GM18511 (cell line): ENCODE results near the gene COL25A1.

Experiments used
- ATAC-seq: cut with Tn5 transposase; IDR thresholded peaks from one replicate; pipeline ENCODE4 v1.9.1; 2021; ENCODE audit warnings: mild to moderate bottlenecking, moderate library complexity; ENCODE audit not compliant: unreplicated experiment

COL25A1 gene

GRCh38 chr4:108831886-108832285, 470.6 kb downstream of the COL25A1 start:
- no peak for ATAC-seq

DNA sequence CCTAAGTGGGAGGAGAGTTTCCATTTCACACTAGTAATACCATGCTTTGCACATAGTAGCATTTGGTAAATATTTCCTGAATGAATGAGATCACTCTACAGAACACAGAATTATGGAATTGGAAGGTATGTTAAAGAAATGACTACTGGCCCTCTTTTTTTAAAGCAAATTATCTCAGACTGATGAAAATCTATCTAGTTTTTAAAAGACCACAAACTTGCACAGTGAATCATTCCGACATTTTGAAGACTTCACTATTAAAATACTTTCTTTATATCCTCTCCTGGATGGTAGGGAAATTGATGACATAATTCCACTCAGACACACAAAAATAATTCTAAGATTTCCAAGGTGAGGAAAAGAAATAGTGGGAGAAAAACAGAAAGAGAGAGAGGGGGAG, 471.2 kb downstream of the COL25A1 start:
- no peak for ATAC-seq

DNA sequence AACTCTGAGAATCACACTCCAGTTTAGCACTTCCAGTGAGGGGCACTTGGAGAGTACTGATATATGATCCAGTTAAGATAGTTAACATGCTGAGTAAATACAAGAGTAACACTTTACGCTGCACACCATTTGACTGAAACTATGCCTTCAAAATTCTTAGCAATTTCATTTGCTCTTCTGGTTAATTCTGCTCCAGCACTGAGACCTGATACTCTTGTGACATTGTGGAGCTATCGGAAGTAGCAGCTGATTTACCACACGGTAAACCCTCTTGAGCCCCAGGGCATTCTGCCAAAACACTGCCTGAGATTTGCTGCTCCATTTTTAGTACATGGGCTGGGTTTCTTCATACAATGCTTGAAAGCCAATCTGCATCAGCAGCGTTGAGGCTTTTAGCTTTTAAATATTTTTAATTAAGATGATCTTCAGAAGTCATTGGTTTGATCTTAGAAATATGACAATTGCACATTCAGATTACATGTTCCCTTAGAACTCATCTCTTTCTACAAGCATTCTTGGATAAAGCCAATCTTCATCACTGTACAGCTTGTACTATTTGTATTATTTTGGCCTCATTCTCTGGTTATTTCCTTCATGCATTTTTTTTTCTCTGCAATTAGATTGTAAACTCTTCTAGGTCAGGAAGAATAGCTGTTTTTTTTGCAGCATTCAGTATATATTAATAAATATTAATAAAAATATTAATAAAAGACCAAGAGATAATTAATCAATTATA, 471.8 kb downstream of the COL25A1 start:
- peak; percentile 87 for ATAC-seq

DNA sequence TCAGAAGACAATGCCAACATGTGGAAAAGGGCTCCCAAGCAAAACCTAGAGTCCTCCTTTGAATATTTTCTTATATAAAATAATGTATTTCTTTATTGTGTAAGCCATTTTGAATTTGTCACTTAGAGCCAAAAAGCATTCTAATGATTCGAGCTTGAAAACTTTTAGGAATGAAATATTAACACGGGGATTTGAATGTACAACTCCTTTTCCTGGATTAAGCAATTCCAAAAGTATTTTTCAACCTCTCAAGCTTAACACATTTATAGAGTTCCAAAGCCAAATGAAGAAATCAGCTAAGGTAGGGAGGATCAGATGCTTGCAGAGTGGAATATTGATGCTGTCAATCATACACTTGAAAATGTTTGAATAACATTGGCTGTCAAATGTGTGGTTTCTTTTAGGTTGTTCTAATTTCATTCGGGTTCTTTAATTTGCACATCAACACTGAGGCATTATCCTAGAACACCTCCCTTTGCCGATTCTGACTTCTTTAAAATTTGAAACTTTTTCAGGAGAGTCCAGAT, 472.4 kb downstream of the COL25A1 start:
- ATAC-seq, result no peak

- no peak for ATAC-seq
These were observed 473.8 kb downstream of the COL25A1 start for GRCh38 chr4:108828620-108829019.

DNA sequence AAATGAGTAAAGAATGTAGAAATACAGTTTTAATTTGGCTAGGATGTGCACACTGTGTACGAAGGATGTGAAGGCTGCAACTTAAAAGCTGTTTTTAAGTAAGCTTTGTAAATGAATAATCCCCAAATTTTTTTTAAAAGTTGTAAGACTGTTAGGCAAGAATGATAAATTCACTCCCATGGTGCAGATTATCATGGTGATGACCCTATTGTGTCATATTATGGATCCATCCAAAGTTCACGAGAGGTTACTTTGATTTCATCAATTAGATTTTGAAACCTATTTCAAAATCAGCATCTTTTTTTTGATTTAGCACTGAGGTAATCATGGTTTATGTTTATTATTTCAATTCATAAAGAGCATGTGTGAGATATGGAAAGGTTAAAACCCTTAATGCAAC, 476.7 kb downstream of the COL25A1 start:
- no peak for ATAC-seq

- ATAC-seq, result no peak
These were observed 481.0 kb downstream of the COL25A1 start for GRCh38 chr4:108821351-108821930.

- ATAC-seq, result no peak
These were observed 481.7 kb downstream of the COL25A1 start for GRCh38 chr4:108820492-108821350.

DNA sequence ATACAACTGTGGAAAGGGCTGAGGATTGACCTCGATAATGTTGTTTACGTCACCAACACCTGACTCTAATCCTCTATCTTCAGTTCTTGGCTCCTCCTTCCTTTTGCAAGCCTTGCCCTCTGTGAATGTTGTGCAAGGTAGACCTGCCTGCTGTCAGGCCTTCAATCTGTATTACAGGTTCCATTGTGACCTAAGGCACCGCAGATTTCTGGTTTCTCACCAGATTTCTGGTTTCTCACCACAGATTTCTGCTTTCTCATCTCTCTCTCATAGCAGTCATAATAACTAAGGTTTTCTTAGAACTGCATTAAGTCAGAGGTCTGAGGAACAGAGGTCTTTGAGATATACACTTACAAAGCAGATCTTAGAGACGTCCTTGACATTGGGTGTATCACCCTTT, 488.1 kb downstream of the COL25A1 start:
- ATAC-seq, result no peak

GRCh38 chr4:108813261-108813660, 489.2 kb downstream of the COL25A1 start:
- ATAC-seq, result no peak

GRCh38 chr4:108811486-108811885, 491.0 kb downstream of the COL25A1 start:
- ATAC-seq, result no peak

DNA sequence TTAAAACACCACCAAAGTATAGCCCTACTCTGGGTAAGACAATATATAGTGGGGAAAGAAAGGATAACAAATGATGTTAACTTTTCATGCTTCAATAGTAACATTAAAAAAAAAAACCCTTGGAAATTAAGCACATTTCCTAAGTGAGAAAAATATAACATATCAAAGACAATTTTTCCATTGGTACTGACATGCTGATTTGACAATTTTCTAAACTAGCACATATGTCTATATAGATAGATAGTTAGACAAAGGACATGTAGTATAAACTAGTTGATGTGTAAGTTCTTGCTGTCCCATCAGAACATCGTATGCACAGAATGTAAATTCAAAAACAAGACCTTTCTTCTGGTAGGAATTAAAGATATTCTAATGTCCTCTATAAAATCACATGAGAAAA, 492.4 kb downstream of the COL25A1 start:
- ATAC-seq, result no peak

DNA sequence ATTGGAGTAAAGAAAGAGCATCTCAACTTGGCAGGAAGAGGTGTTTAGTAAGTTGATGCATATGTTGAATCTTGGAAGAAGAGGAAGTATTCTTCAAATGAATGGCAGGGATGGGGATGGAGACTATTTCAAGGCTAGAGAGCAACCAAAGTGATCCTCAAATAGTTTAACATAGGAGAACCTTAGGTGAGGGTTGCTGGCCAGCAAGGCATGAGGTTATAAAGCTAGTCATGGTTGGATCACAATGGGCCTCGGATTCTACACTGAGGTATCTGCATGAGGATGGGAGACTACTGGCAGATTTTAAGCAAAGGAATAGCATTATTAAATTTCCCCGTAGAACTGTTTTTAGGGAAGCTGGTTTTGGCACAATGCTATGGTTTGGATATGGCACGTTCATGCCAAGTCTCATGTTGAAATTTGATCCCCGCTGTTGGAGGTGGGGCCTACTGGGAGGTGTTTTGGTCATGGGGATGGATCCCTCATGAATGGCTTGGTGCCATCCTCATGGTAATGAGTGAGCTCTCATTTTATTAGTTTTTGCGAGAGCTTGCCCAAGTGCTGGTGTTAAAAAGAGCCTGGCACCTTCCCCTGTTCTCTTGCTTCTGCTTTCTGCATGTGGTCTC, 497.7 kb downstream of the COL25A1 start:
- ATAC-seq, result no peak

DNA sequence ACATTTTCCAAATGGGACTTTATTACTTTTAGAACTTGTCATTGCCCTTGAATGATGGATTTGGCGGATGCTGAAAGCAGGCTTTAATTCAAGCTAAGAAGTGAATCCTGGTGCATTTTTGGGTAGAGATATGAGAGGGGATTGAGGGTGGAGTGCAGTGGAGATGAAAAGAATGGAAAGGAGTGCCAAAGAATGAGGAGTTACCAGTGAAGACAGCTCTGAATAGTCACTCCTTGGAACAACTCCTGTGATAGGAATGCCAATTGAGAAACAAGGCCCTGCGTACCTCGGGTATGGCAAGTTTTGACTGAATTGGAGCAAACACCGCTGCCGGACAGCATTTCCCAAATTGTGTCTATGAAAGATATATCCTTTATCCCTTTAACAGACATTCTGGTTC, 503.2 kb downstream of the COL25A1 start:
- ATAC-seq, result no peak

- no peak for ATAC-seq
These were observed 506.3 kb downstream of the COL25A1 start for GRCh38 chr4:108796173-108796572.

GRCh38 chr4:108795733-108796132, 506.7 kb downstream of the COL25A1 start:
- no peak for ATAC-seq

GRCh38 chr4:108794136-108794535, 508.3 kb downstream of the COL25A1 start:
- ATAC-seq, result no peak

- ATAC-seq, result no peak
These were observed 509.0 kb downstream of the COL25A1 start for GRCh38 chr4:108793415-108793814.

DNA sequence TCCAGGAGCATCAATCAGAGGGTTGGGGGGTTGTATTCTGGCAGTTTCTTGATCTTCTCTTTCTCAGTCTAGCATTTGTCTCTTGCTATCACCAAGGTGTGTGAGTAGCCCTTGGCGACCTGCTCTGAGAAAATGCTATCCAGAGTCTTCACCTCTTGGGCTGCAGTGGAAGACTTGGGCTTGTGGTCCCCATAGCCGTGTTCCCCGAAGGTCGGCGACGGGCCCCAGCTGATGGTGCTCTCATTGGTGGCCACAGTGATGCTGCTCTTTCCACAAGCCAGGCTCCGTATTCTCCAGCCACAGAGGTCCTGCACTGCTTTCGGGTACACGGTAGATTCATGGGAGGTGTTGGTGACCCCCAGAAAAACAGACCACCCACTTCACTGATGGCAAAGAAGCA, 513.7 kb downstream of the COL25A1 start:
- no peak for ATAC-seq

DNA sequence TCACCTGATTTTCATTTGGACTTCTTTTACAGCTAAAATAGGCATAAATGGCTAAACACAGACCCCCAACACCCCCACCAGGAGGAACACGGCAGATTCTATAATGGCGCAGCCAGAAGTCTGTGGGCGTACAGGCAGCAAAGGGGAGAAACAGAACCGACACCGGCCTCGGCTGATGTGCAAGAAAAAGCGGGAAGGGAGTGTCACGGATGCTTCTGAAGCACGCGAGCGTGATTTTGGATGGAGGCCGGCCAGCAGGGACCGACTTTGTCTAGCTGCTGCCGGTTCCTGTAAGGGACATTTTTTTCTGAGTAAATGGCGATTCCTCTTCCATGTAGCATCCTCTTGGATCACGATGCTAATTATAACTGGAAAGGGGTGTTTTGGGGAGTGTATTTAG, 514.7 kb downstream of the COL25A1 start:
- ATAC-seq, result no peak

GRCh38 chr4:108787106-108787505, 515.4 kb downstream of the COL25A1 start:
- no peak for ATAC-seq
